Measurements from ENCODE around the gene NUDT3.

Gene NUDT3

GRCh38 chr6:34319471-34319885 lies 73.0 kb downstream of the NUDT3 start:
- DNase-seq, result no peak

DNA sequence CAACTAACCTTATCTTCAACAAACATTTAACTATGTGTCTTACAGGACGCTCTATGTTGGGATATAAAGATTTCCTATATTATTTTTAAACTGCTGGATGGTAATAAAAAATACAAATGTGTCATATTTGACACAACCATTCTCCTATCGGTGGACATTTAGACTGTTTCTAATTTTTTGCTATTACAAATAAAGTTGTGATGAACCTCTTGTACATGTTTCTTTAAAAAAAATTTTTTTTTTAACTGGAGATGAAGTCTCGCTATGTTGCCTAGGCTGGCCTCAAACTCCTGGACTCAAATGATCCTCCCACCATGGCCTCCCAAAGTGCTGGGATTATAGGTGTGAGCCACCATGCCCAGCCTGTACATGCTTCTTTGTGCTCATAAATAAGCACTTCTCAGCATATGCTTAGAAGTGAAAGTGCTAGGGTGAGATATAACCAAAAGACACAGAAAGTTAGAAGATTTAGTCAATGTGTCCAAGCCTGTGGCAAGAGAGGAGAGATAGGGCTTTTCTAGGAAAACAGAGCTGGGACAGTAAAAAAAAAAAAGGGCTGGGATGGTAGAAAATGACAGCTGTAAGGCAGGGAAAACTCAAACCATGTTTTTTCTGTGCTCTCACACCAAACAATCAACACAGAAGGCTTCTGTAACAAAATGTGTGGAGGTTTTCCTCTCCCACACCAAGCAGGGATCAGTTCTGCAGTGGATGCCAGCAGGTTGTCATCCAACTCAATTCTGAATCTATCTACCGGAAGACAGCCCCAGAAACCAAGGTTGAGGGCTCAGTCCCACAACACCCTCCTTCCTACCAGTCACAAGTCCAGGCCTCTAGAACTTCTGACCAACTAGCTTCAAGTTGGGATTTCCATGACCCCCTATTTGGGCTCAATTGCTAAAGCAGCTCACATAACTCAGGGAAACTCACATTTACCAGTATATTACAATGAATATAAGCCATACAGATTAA lies 73.7 kb downstream of the NUDT3 start:
- DNase-seq, result no peak

GRCh38 chr6:34317882-34318498 lies 74.5 kb downstream of the NUDT3 start:
- DNase-seq, result no peak

- DNase-seq, result no peak
These were observed 75.3 kb downstream of the NUDT3 start for GRCh38 chr6:34317172-34317477.

DNA sequence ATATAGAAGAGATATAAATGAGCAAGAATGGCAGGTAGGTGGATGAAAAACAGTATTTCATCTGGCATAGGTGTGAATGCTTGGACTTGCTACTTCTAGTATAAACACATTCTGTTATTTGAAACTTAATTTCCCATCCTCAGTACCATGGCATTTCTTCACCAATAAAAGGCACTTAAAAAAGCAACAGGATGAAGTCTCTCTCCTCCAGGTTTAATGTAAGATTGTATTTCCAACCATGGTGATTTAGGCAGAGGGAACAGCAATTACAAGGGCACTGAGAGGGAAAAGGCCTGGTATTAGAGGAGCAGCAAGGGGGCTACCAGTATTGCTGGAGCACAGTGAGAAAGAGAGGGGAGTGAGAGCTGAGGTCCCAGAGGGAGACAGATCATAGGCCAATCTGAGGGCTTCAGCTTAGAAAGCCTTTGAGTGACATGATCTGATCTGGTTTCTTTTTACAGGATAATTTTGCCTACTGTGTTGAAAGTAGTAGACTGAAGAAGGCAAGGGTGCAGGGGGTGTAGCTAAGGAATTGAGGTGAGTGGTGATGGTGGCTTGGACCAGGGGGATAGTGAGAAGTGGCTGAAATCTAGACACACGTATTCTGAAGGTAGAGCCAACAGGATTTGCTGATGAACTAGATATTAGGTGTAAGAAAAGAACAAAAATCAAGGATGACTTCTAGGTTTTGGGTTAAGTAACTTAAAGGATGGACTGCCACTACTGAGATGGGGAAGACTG lies 75.9 kb downstream of the NUDT3 start:
- DNase-seq, result no peak

DNA sequence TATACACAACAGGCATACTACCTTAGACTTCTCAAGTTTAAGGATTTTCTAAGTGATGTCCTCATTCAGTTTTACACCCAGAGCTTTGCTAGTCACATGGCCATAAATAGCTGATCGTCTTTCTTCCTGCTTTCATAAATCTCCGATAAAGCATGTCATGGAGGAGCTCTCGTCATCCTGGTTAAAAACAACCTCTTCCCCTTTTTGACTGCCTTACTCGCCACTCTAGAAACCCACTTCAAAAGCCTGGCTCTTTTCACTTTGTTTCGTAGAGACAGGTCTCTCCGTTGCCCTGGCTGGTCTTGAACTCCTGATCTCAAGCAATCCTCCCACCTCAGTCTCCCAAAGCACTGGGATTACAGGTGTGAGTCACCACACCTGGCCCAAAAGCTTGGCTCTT lies 76.7 kb downstream of the NUDT3 start:
- DNase-seq, result no peak

GRCh38 chr6:34315256-34315655 lies 77.2 kb downstream of the NUDT3 start:
- no peak for DNase-seq

GRCh38 chr6:34312259-34312658 lies 80.2 kb downstream of the NUDT3 start:
- no peak for DNase-seq

GRCh38 chr6:34310817-34311216 lies 81.7 kb downstream of the NUDT3 start:
- no peak for DNase-seq

GRCh38 chr6:34308483-34308882 lies 84.0 kb downstream of the NUDT3 start:
- no peak for DNase-seq

DNA sequence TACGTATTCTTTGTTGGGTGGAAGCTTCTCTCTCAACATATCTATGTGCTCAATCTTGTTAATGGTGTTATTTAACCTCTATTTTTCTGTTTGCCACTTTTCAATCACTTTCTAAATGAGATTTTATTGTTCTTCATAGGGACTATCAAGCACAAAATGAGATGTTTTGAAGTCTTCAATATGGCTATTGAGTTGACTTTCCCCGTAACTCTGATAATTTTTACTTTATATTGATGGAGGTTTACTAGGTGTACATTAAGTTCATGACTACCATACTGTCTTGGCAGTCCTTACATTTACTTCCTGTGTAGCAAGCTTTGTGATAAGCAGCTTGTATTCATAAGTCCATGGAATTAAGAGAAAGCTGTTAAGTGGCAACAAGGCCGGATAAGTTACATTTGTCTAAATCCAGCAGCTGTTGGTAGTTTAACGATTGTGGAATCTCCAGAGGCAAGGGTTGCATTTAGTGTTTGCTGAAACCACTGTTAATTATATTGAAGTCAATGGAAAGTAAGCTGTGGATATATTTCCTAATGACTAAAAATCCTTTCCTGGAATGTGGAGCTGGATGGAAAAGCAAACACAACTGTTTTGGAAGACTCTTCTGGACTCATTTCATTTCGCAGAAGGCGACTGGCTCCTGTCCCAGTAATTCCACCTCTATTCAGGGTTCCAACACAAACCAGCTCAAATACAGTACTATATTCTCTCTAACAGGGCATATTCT lies 86.3 kb downstream of the NUDT3 start:
- DNase-seq, result peak in 3 of 14 donors; percentile 4 to 74 (median 9)

GRCh38 chr6:34305497-34305896 lies 87.0 kb downstream of the NUDT3 start:
- DNase-seq, result no peak

- DNase-seq, result no peak
These were observed 88.3 kb downstream of the NUDT3 start for GRCh38 chr6:34304164-34304563.

DNA sequence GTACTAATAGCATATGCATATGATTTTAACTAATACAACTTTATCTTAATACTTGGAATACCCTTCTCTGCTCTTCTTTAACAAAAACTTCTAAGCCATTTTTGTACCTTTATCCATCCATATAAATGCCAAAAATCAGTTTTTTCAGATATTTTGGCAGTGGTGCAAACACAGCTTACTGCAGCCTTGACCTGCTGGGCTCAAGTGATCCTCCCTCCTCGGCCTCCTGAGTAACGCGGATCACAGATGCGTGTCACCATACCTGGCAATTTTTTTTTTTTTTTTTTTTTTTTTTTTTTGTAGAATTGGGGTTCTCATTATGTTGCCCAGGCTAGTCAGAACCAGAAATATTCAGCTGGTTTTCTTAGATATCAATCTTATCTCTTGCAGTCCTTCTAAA lies 89.5 kb downstream of the NUDT3 start:
- no peak for DNase-seq

DNA sequence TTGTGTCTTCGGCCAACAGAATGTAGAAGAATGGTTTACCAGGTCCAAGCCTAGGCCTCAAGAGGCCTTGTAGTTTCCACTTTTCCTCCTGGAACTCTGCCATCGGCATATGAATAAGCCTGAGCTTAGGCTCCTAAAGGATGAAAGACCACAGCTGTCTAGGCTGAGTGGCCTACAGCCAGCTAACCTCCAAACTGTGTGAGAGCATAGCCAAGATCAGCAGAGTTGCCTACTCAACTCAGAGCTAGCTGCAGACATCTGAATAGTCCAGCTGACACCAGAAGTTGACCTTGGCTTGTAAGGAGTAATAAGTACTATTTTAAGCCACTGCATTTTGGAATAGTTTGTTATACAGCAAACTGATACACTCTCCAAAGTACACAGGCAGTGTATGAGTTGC lies 91.1 kb downstream of the NUDT3 start:
- no peak for DNase-seq

DNA sequence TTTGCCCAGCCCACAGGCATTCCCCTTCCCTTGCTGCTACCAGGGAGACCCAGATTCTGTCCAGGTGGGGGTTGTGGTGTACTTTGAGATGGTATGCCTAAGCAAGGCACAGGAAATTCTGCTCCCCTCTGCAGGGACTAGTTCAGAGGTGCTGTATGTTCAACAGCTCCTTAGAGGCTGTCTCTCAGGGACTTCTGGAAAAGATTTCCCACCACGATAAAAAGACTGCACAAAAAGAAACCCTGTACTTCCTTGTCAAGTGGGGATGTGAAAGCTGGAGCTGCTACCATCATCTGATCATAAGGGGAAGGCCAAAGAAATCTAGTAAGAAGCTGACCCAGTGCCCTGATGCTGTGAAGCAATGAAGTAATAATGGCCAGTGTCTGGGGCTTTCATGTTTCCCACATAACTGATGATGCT lies 92.1 kb downstream of the NUDT3 start:
- peak in 2 of 14 donors; percentile 14 to 25 for DNase-seq

GRCh38 chr6:34298941-34299340 lies 93.5 kb downstream of the NUDT3 start:
- DNase-seq, result no peak

- no peak for DNase-seq
These were observed 96.7 kb downstream of the NUDT3 start for GRCh38 chr6:34295721-34296120.

DNA sequence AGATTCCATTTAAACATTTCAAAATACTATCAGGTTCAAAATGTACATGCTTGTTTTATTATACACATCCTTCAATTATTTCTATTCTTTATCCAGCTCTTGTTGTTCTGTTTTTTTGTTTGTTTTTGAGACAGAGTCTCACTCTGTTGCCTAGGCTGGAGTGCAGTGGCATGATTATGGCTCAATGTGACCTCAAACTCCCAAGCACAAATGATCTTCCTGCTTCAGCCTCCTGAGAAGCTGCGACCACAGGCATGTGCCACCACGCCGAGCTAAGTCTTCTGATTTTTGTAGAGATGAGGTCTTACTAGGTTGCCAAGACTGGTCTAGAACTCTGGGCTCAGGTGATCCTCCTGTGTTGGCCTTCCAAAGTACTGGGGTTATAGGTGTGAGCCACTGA lies 99.5 kb downstream of the NUDT3 start:
- no peak for DNase-seq

- no peak for DNase-seq
These were observed 103.3 kb downstream of the NUDT3 start for GRCh38 chr6:34289137-34289536.

DNA sequence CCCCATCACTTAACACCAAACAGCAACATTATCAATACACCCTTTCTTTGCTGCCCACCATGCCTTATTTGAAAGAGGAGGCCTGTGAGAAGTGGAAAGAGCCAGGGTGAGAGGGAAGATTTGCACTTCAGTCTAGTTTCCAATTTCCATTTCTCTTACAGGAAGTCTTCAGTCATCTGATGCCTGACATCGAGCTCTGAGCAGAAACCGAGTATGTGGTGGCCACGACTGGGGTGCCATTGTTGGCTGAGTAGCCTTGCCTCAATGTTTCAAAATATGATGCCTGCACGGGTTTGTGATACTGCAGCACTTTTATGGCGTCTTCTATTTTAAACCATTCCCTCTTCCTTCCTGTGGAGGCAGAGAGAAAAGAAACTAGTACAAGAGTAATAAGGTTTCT lies 103.9 kb downstream of the NUDT3 start:
- DNase-seq, result no peak

DNA sequence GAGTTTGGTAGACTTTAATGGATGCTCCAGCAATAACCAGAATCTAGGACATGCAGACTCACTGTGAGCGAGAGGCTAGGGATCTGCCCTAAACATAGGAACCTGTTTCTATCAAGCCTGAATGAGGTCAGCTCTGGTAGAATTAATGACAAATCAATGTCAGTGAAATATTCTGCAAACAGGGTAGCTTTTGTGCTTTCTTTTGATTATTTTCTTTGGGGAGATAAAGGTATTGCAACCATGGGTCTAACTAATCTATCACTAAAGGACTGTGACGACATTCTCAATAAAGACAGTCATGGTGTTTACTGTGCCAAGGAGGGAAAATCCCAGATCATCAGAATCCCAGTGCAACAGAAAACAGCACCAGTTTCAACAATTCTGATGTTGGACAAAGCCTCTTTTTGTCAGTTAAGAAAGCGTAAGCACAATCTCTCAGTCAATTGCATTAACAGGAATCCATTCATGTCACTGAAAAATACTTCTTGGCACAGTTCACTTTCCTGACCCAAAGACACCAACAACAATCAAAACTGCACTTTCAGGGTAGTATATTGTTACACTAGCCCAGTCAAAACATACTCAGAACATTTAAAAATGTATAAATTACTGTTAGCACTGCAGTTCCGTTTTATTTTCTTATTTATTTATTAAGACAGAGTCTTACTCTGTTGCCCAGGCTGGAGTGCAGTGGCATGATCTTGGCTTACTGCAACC lies 106.9 kb downstream of the NUDT3 start:
- no peak for DNase-seq
